WTC11 (cell line): ENCODE measurements around the gene MAGI3. TPM values are rescaled to one million over a fixed set of nuclear protein-coding genes. Genes with fewer than 3 reads are reported as not detected.

ENCODE experiments used
- ATAC-seq: fragments of 200-7000 bp; cut with Tn5 transposase; 2 replicates; pipeline ENCODE4 v1.10.0; 2021; ENCODE audit warnings: mild to moderate bottlenecking, moderate library complexity
- CTCF ChIA-PET: fragments of 300-600 bp; sonication (Branson Sonifier 250); formaldehyde crosslinking; loops from one replicate; lab custom pipeline; 2021; ENCODE audit warnings: antibody characterized with exemption; lab: Charles Lee
- POLR2A ChIA-PET: fragments of 350-600 bp; sonication (Branson Sonifier 250); formaldehyde crosslinking; loops from one replicate; lab custom pipeline; 2021; ENCODE audit warnings: antibody characterized with exemption; lab: Charles Lee
- DNase-seq: peaks from one replicate; pipeline ENCODE4 v3.0.0; 2021; ENCODE audit warnings: low spot score
- H3K27ac Mint-ChIP-seq: 2 replicates; pipeline ENCODE4 v1.8.0; 2021; ENCODE audit warnings: mixed read lengths
- H3K27me3 Mint-ChIP-seq: 2 replicates; pipeline ENCODE4 v1.8.0; 2021; ENCODE audit warnings: low read depth, mild to moderate bottlenecking, moderate library complexity, mixed read lengths
- H3K36me3 Mint-ChIP-seq: 2 replicates; pipeline ENCODE4 v1.8.0; 2021; ENCODE audit warnings: mixed read lengths
- H3K4me1 Mint-ChIP-seq: 2 replicates; pipeline ENCODE4 v1.8.0; 2022; ENCODE audit warnings: mixed read lengths
- H3K4me3 Mint-ChIP-seq: 2 replicates; pipeline ENCODE4 v1.8.0; 2021; ENCODE audit warnings: mild to moderate bottlenecking, moderate library complexity, mixed read lengths
- H3K9me3 Mint-ChIP-seq: 2 replicates; pipeline ENCODE4 v1.8.0; 2021; ENCODE audit warnings: mixed read lengths
- ATF2 ChIP-seq: sonication (generic); formaldehyde crosslinking; IDR thresholded peaks from 2 replicates; pipeline ENCODE4 v1.8.1; 2022; ENCODE audit warnings: low read depth, missing genetic modification reagents, borderline replicate concordance
- ERG ChIP-seq: fragments of 250-450 bp; sonication (Bioruptor Pico); IDR thresholded peaks from 2 replicates; pipeline ENCODE4 v1.8.0; 2021; ENCODE audit warnings: mild to moderate bottlenecking
- ETV6 ChIP-seq: sonication (generic); formaldehyde crosslinking; IDR thresholded peaks from 2 replicates; pipeline ENCODE4 v1.8.1; 2022; ENCODE audit warnings: mild to moderate bottlenecking, missing genetic modification reagents
- GTF2I ChIP-seq: fragments of 250-450 bp; sonication (Bioruptor Pico); conservative IDR thresholded peaks from 2 replicates; pipeline ENCODE4 v1.4.0; 2021; ENCODE audit warnings: mild to moderate bottlenecking
- KAT7 ChIP-seq: sonication (generic); formaldehyde crosslinking; IDR thresholded peaks from 2 replicates; pipeline ENCODE4 v1.8.1; 2023; ENCODE audit warnings: missing genetic modification reagents, mild to moderate bottlenecking, borderline replicate concordance
- MYBL2 ChIP-seq: sonication (generic); formaldehyde crosslinking; IDR thresholded peaks from 2 replicates; pipeline ENCODE4 v1.8.1; 2023; ENCODE audit warnings: mild to moderate bottlenecking, moderate library complexity, missing genetic modification reagents
- NR1H2 ChIP-seq: sonication (generic); formaldehyde crosslinking; IDR thresholded peaks from 2 replicates; pipeline ENCODE4 v1.9.0; 2021; ENCODE audit warnings: mild to moderate bottlenecking, moderate library complexity, missing genetic modification reagents
- NR3C1 ChIP-seq: sonication (generic); formaldehyde crosslinking; conservative IDR thresholded peaks from 2 replicates; pipeline ENCODE4 v1.8.1; 2023; ENCODE audit warnings: low read depth, mild to moderate bottlenecking, missing genetic modification reagents
- PREB ChIP-seq: sonication (generic); formaldehyde crosslinking; IDR thresholded peaks from 2 replicates; pipeline ENCODE4 v1.8.1; 2022; ENCODE audit warnings: mild to moderate bottlenecking, missing genetic modification reagents, moderate library complexity, borderline replicate concordance
- SMAD3 ChIP-seq: sonication (generic); formaldehyde crosslinking; IDR thresholded peaks from 2 replicates; pipeline ENCODE4 v1.8.0; 2022; ENCODE audit warnings: missing genetic modification reagents, mild to moderate bottlenecking, borderline replicate concordance
- USF1 ChIP-seq: sonication (generic); formaldehyde crosslinking; IDR thresholded peaks from 2 replicates; pipeline ENCODE4 v1.8.0; 2022; ENCODE audit warnings: mild to moderate bottlenecking, missing genetic modification reagents
- ZBTB43 ChIP-seq: sonication (generic); formaldehyde crosslinking; IDR thresholded peaks from 2 replicates; pipeline ENCODE4 v1.8.1; 2023; ENCODE audit warnings: mild to moderate bottlenecking, missing genetic modification reagents
- ZNF396 ChIP-seq: fragments of 250-450 bp; sonication (Bioruptor Pico); IDR thresholded peaks from 2 replicates; pipeline ENCODE4 v1.8.0; 2021; ENCODE audit warnings: mild to moderate bottlenecking, moderate library complexity, borderline replicate concordance
- ZNF423 ChIP-seq: fragments of 250-450 bp; sonication (Bioruptor Pico); IDR thresholded peaks from 2 replicates; pipeline ENCODE4 v2.1.2; 2022; ENCODE audit warnings: mild to moderate bottlenecking, moderate library complexity
- ZNF512 ChIP-seq: sonication (generic); formaldehyde crosslinking; IDR thresholded peaks from 2 replicates; pipeline ENCODE4 v1.8.1; 2022; ENCODE audit warnings: missing genetic modification reagents, borderline replicate concordance
- total RNA-seq: library from RNA; stranded (reverse); gene quantifications from 3 replicates; pipeline ENCODE4 v1.2.3, GENCODE V29; 2021

The MAGI3 gene
- total RNA-seq, 1 experiment from 2014 or later = 9.7 TPM

- H3K36me3 Mint-ChIP-seq = peaks cover 24% of the 10 kb centered on the region
- ChIA-PET POLR2A (no interaction called here), CTCF (interaction anchor here (0.7 kb wide), 1 partner anchor 144 kb away, joined by 3 read pairs; no protein-coding TSS in a partner anchor)
- H3K27me3 Mint-ChIP-seq = no peaks in the 10 kb centered on the region
- TF ChIP-seq ERG (CRISPR knock-in tag) (no peak), NR3C1 (CRISPR knock-in tag) (no peak), NR1H2 (no peak), SMAD3 (CRISPR knock-in tag) (no peak), ATF2 (CRISPR knock-in tag) (no peak)
- H3K9me3 Mint-ChIP-seq = peaks cover 14% of the 10 kb centered on the region
- ATAC-seq = no peak
- no peak overlapping the region for H3K4me3 Mint-ChIP-seq
- no peak overlapping the region for H3K27ac Mint-ChIP-seq
- H3K4me1 Mint-ChIP-seq = peaks cover 2% of the 10 kb centered on the region
- DNase-seq = no peak
Observed at GRCh38 chr1:113686891-113687618, 296.7 kb downstream of the MAGI3 start.

- ATAC-seq (no peak), DNase-seq (no peak)
- H3K4me3 Mint-ChIP-seq = no peak overlapping the region
- no peaks in the 10 kb centered on the region for H3K4me1 Mint-ChIP-seq
- no peak for TF ChIP-seq ATF2 (CRISPR knock-in tag)
- no peak for TF ChIP-seq MYBL2 (CRISPR knock-in tag)
- ChIA-PET POLR2A (no interaction called here), CTCF (no interaction called here)
- peaks cover 33% of the 10 kb centered on the region for H3K9me3 Mint-ChIP-seq
- H3K27me3 Mint-ChIP-seq = no peaks in the 10 kb centered on the region
- no peak overlapping the region for H3K27ac Mint-ChIP-seq
- H3K36me3 Mint-ChIP-seq = peaks cover 51% of the 10 kb centered on the region
Observed at GRCh38 chr1:113691184-113691583, 300.9 kb downstream of the MAGI3 start.

GRCh38 chr1:113692342-113692741, 302.0 kb downstream of the MAGI3 start:
- ChIA-PET POLR2A (no interaction called here), CTCF (no interaction called here)
- peaks cover 59% of the 10 kb centered on the region for H3K36me3 Mint-ChIP-seq
- no peak for ATAC-seq
- H3K4me3 Mint-ChIP-seq = no peak overlapping the region
- no peak overlapping the region for H3K27ac Mint-ChIP-seq
- DNase-seq = no peak
- TF ChIP-seq PREB (no peak), ZNF396 (CRISPR knock-in tag) (no peak)
- no peaks in the 10 kb centered on the region for H3K27me3 Mint-ChIP-seq
- H3K9me3 Mint-ChIP-seq = peaks cover 37% of the 10 kb centered on the region
- no peaks in the 10 kb centered on the region for H3K4me1 Mint-ChIP-seq

- CTCF ChIA-PET = no interaction called here
- ATAC-seq (no peak), DNase-seq (no peak)
- no peak overlapping the region for H3K27ac Mint-ChIP-seq
- peaks cover 65% of the 10 kb centered on the region for H3K36me3 Mint-ChIP-seq
- H3K27me3 Mint-ChIP-seq = no peaks in the 10 kb centered on the region
- no peak overlapping the region for H3K4me3 Mint-ChIP-seq
- no peak for TF ChIP-seq ZNF423 (CRISPR knock-in tag)
- TF ChIP-seq GTF2I = no peak
- TF ChIP-seq ATF2 (CRISPR knock-in tag) = no peak
- no peak for TF ChIP-seq ZNF512 (CRISPR knock-in tag)
- TF ChIP-seq ETV6 = no peak
- TF ChIP-seq ZBTB43 (CRISPR knock-in tag) = no peak
- TF ChIP-seq KAT7 (CRISPR knock-in tag) = no peak
- no peak for TF ChIP-seq USF1 (CRISPR knock-in tag)
- peaks cover 37% of the 10 kb centered on the region for H3K9me3 Mint-ChIP-seq
- H3K4me1 Mint-ChIP-seq = no peaks in the 10 kb centered on the region
- POLR2A ChIA-PET = interaction anchor here (0.6 kb wide), 1 partner anchor 557 kb away, joined by 3 read pairs; no protein-coding TSS in a partner anchor
Observed at GRCh38 chr1:113692824-113693431, 302.6 kb downstream of the MAGI3 start.
